K562 (cell line): ENCODE measurements around the gene DNAH10. TPM values are rescaled to one million over a fixed set of nuclear protein-coding genes. Genes with fewer than 3 reads are reported as not detected.
A peak's percentile ranks its signal among the peaks of the same experiment; 100 is the strongest.

Source experiments
- ATAC-seq: fragments of 200-7000 bp; cut with Tn5 transposase; 3 replicates; pipeline ENCODE4 v1.9.1; 2020; ENCODE audit warnings: moderate library complexity
- BruUV-seq: library from RNA; stranded (reverse); fragments of 400-500 nt; replicated peaks from 2 replicates; lab custom pipeline; 2021; lab: Mats Ljungman, UMichigan
- CTCF ChIA-PET: fragments of 300-600 bp; formaldehyde crosslinking; extraction: SDS; loops from one replicate; lab custom pipeline; 2021; ENCODE audit warnings: low intra/inter-chr PET ratio; lab: Yijun Ruan, JAX
- POLR2A ChIA-PET: fragments of 300-600, 350-650 bp; sonication (Branson Sonifier 250); formaldehyde crosslinking; extraction: SDS; loops from one replicate; lab custom pipeline; 2021; ENCODE audit warnings: antibody characterized with exemption, inconsistent platforms; lab: Yijun Ruan, JAX
- DNase-seq, 4 experiments: peaks; one replicate each; pipeline versions ENCODE4 v3.0.0 to v3.0.0-alpha.2; 2011 to 2018; ENCODE audit warnings: low spot score in 3 of 4, mixed read lengths in 3 of 4; ENCODE audit errors: extremely low read depth in 1 of 4
- FAIRE-seq: peaks from 2 replicates; lab custom pipeline; 2011; peaks lifted over from hg19 to GRCh38; lab: Jason Lieb, UNC
- H2AFZ ChIP-seq: 2 replicates; pipeline ENCODE4 v1.6.0; 2011; ENCODE audit warnings: low read depth, low read length, control low read depth, inconsistent platforms
- H3K27ac ChIP-seq: fragments of 200-600 bp; 3 replicates; pipeline ENCODE4 v1.8.0; 2011; ENCODE audit warnings: low read depth, mild to moderate bottlenecking, control low read depth, inconsistent platforms, low read length, moderate library complexity, mixed read lengths; ENCODE audit errors: extremely low read depth
- H3K27me3 ChIP-seq, 2 experiments: fragments of 300-600 bp in 1 of 2; 2 replicates in 1 of 2; 3 replicates in 1 of 2; pipeline versions ENCODE4 v1.6.0 to v1.8.0; 2011; ENCODE audit warnings: inconsistent platforms in 2 of 2, low read length in 2 of 2, mild to moderate bottlenecking in 1 of 2, mixed read lengths in 1 of 2, moderate library complexity in 1 of 2; ENCODE audit not compliant: control insufficient read depth in 2 of 2, insufficient read depth in 2 of 2
- H3K36me3 ChIP-seq: fragments of 300-600 bp; 3 replicates; pipeline ENCODE4 v1.8.0; 2011; ENCODE audit warnings: mild to moderate bottlenecking, low read length, inconsistent platforms; ENCODE audit not compliant: control insufficient read depth, insufficient read depth
- H3K4me1 ChIP-seq, 2 experiments: fragments of 200-600 bp in 1 of 2; replicated peaks in 1 of 2; 2 replicates in 1 of 2; 3 replicates in 1 of 2; pipeline versions ENCODE4 v1.5.1 to v1.8.0; 2011; ENCODE audit warnings: inconsistent platforms in 2 of 2, low read length in 2 of 2, mild to moderate bottlenecking in 1 of 2, mixed read lengths in 1 of 2, moderate library complexity in 1 of 2; ENCODE audit not compliant: control insufficient read depth in 2 of 2, insufficient read depth in 2 of 2
- H3K4me2 ChIP-seq: 2 replicates; pipeline ENCODE4 v1.6.1; 2011; ENCODE audit warnings: low read length, control low read depth, inconsistent platforms, mixed read lengths; ENCODE audit not compliant: insufficient read depth
- H3K4me3 ChIP-seq: fragments of 200-600 bp; sonication (generic), shearing (Covaris generic); 2 replicates; pipeline ENCODE4 v1.5.1; 2016; ENCODE audit warnings: control low read depth, inconsistent platforms
- H3K79me2 ChIP-seq: fragments of 200-600 bp; 3 replicates; pipeline ENCODE4 v1.8.0; 2011; ENCODE audit warnings: low read length, inconsistent platforms; ENCODE audit not compliant: control insufficient read depth, insufficient read depth
- H3K9ac ChIP-seq, 2 experiments: 2 replicates each; pipeline versions ENCODE4 v1.6.0 to v1.6.1; 2011; ENCODE audit warnings: low read depth in 2 of 2, low read length in 2 of 2, control low read depth in 1 of 2, inconsistent platforms in 1 of 2, mild to moderate bottlenecking in 1 of 2, mixed read lengths in 1 of 2; ENCODE audit not compliant: insufficient read depth in 1 of 2
- H3K9me1 ChIP-seq: one replicate; pipeline ENCODE4 v1.6.0; 2011; ENCODE audit warnings: inconsistent platforms, mild to moderate bottlenecking, low read length, moderate library complexity; ENCODE audit not compliant: control insufficient read depth, insufficient read depth
- H3K9me3 ChIP-seq: replicated peaks from 2 replicates; pipeline ENCODE4 v1.5.1; 2011; ENCODE audit warnings: low read depth, low read length, inconsistent platforms; ENCODE audit not compliant: control insufficient read depth, insufficient read depth
- H4K20me1 ChIP-seq: replicated peaks from 2 replicates; pipeline ENCODE4 v1.6.1; 2011; ENCODE audit warnings: low read length, inconsistent platforms, mixed read lengths; ENCODE audit not compliant: control insufficient read depth, insufficient read depth
- CBX1 ChIP-seq: sonication (generic); IDR thresholded peaks from 2 replicates; pipeline ENCODE4 v1.6.1; 2016; ENCODE audit warnings: antibody characterized with exemption, low read depth, mild to moderate bottlenecking
- CBX3 ChIP-seq, 2 experiments: IDR thresholded peaks; 1 replicate in 1 of 2; 2 replicates in 1 of 2; pipeline ENCODE4 v1.6.1; 2012; ENCODE audit warnings: inconsistent platforms in 2 of 2, low read length in 2 of 2, borderline replicate concordance in 1 of 2, control low read depth in 1 of 2
- CBX5 ChIP-seq: IDR thresholded peaks from 2 replicates; pipeline ENCODE4 v1.6.1; 2014; ENCODE audit warnings: low read depth, borderline replicate concordance
- CEBPB ChIP-seq: fragments of 450-650 bp; IDR thresholded peaks from 2 replicates; pipeline ENCODE4 v1.6.1; 2016; ENCODE audit warnings: missing genetic modification characterization, missing compliant biosample characterization
- HEY1 ChIP-seq: fragments of 250-450 bp; sonication (Bioruptor Pico); IDR thresholded peaks from 2 replicates; pipeline ENCODE4 v1.5.0; 2020; ENCODE audit warnings: mild to moderate bottlenecking, moderate library complexity, borderline replicate concordance
- HLTF ChIP-seq: fragments of 450-650 bp; IDR thresholded peaks from 2 replicates; pipeline ENCODE4 v1.6.1; 2016
- RBM25 ChIP-seq: fragments of 200-400 bp; formaldehyde crosslinking; IDR thresholded peaks from 2 replicates; pipeline ENCODE4 v1.6.1; 2018; ENCODE audit warnings: low read length, low read depth, moderate library complexity; ENCODE audit not compliant: severe bottlenecking
- SMARCA5 ChIP-seq: fragments of 450-650 bp; IDR thresholded peaks from 2 replicates; pipeline ENCODE4 v1.6.1; 2016
- SRSF1 ChIP-seq: fragments of 200-400 bp; formaldehyde crosslinking; IDR thresholded peaks from 2 replicates; pipeline ENCODE4 v1.6.1; 2017; ENCODE audit warnings: mild to moderate bottlenecking, low read depth, low read length, moderate library complexity
- TRIM24 ChIP-seq, 2 experiments: fragments of 450-650 bp; IDR thresholded peaks; 2 replicates each; pipeline ENCODE4 v1.6.1; 2016
- TRIM28 ChIP-seq: fragments of 450-650 bp; IDR thresholded peaks from 2 replicates; pipeline ENCODE4 v1.6.1; 2017
- WGBS: fragments of 100-300 bp; shearing (Covaris generic); methylation state at CpG from one replicate; pipeline ENCODE4 v1.1.6; 2016; ENCODE audit warnings: low coverage, mixed read lengths; ENCODE audit not compliant: insufficient coverage; ENCODE audit errors: missing lambda C conversion rate; 5-methylcytosine and 5-hydroxymethylcytosine counted together
- in situ Hi-C: fragments of 300-500 bp; cut with MboI; formaldehyde crosslinking; loops from 4 replicates; pipeline ENCODE4 v1.15.0; 2018; ENCODE audit warnings: inconsistent platforms, mixed read lengths
- intact Hi-C: fragments of 100-400 bp; cut with micrococcal nuclease; formaldehyde crosslinking; loops from 2 replicates; pipeline ENCODE4 v1.14.2; 2022
- polyA plus RNA-seq, 8 experiments: library from polyadenylated mRNA; depleted of rRNA in 4 of 8; stranded (reverse) in 5 of 8; unstranded in 3 of 8; fragments of >200 nt; fragmentation: Nextera tagmentation in 2 of 8; fragmentation: Illumina TruSeq in 1 of 8; extraction: Ambion mirVana in 2 of 8; extraction: Trizol in 1 of 8; gene quantifications; 2 replicates each; pipeline versions ENCODE4 v1.2.1 to v1.2.3, GENCODE V29; 2011 to 2014; ENCODE audit warnings: inconsistent platforms in 1 of 8, missing spikeins in 1 of 8
- total RNA-seq, 7 experiments: library from RNA; depleted of rRNA in 6 of 7; stranded (reverse); fragments of >200 nt in 6 of 7; fragmentation: Illumina TruSeq in 2 of 7; extraction: Trizol in 2 of 7; gene quantifications; 2 replicates each; pipeline versions ENCODE4 v1.2.1 to v1.2.3, GENCODE V29; 2011 to 2021; ENCODE audit warnings: low replicate concordance in 1 of 7
- TF ChIP-seq, protein P1 (sequence below): fragments of 250-450 bp; sonication (Bioruptor Pico); IDR thresholded peaks from 2 replicates; pipeline ENCODE4 v1.5.1; 2021; ENCODE audit warnings: mild to moderate bottlenecking
- TF ChIP-seq, protein P2 (sequence below): fragments of 450-650 bp; IDR thresholded peaks from 2 replicates; pipeline ENCODE4 v1.6.1; 2018; ENCODE audit warnings: mild to moderate bottlenecking, low read depth; ENCODE audit not compliant: partially characterized antibody

Gene DNAH10
- total and polyA plus RNA-seq, 9 of the 15 experiments (the other 6 are each of a cell fraction or from before 2014, with no cell fraction given), result 0.01 to 0.06 (median 0.04) TPM; not detected in 1

DNA sequence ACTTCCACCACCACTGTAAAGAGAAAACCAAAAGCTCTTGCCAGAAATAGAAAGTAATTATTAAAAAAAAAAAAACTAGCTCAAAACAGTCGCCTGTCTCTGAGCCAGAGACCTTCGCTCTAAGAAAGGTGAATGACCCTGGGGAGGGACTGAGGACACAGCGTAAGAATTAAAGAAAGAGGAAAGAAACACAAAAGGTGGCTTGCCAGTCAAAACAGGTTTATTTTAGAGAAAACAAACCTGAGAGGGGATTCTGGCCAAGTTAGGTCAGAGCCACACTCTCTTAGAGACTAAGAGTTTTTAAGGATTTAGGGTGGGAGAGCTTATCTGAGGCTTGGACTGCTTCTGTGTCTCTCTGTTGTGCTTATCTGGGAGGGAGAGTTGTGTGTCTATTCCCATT, 66.0 kb downstream of the DNAH10 start:
- BruUV-seq, result no TSS peak
- ChIA-PET POLR2A (no interaction called here), CTCF (no interaction called here)
- 10% methylated on average over 3 of the region's 3 CpGs for WGBS
- Histone ChIP-seq H3K4me1 (no peaks in the 10 kb centered on the region), H3K9me1 (no peaks in the 10 kb centered on the region), H2AFZ (no peak overlapping the region), H3K9ac (no peak overlapping the region), H3K79me2 (no peaks in the 10 kb centered on the region), H3K4me3 (no peak overlapping the region), H3K9me3 (peaks cover 19% of the 10 kb centered on the region), H3K4me2 (no peak overlapping the region), H3K36me3 (no peaks in the 10 kb centered on the region), H3K27ac (no peak overlapping the region), H4K20me1 (no peaks in the 10 kb centered on the region), H3K27me3 (peaks cover 7 to 23% of the 10 kb centered on the region in 2 experiments; a peak in 4 of 5 replicates)
- intact Hi-C loops (no loop called here), in situ Hi-C loops (no loop called here)
- TF ChIP-seq TRIM28 (peak; percentile 96), CBX5 (0 out of 2 replicates have a peak, but pooled peaks have one; percentile 43), SMARCA5 (peak; percentile 31; the same call in 1 of the 2 replicates), SRSF1 (no peak), HLTF (peak; percentile 100), TRIM24 (IDR thresholded peaks at IDR 0.05) (peak in 1 of 2 experiments; percentile 65; a peak in 2 of 4 replicates), RBM25 (peak; percentile 80), CEBPB (tag) (no peak), CBX3 (IDR thresholded peaks at IDR 0.05; ENCODE audit: borderline replicate concordance in 1 of 2, low read length in 2 of 2) (peak in 1 of 2 experiments; percentile 95; a peak in 2 of 3 replicates), HEY1 (CRISPR knock-in tag) (no peak), CBX1 (0 out of 2 replicates have a peak, but pooled peaks have one; percentile 74)
- TF ChIP-seq, protein P1, sequence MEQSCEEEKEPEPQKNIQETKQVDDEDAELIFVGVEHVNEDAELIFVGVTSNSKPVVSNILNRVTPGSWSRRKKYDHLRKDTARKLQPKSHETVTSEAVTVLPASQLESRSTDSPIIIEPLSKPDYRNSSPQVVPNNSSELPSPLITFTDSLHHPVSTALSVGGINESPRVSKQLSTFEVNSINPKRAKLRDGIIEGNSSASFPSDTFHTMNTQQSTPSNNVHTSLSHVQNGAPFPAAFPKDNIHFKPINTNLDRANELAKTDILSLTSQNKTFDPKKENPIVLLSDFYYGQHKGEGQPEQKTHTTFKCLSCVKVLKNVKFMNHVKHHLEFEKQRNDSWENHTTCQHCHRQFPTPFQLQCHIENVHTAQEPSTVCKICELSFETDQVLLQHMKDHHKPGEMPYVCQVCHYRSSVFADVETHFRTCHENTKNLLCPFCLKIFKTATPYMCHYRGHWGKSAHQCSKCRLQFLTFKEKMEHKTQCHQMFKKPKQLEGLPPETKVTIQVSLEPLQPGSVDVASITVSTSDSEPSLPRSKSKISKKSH, result peak; percentile 92
- TF ChIP-seq, protein P2, sequence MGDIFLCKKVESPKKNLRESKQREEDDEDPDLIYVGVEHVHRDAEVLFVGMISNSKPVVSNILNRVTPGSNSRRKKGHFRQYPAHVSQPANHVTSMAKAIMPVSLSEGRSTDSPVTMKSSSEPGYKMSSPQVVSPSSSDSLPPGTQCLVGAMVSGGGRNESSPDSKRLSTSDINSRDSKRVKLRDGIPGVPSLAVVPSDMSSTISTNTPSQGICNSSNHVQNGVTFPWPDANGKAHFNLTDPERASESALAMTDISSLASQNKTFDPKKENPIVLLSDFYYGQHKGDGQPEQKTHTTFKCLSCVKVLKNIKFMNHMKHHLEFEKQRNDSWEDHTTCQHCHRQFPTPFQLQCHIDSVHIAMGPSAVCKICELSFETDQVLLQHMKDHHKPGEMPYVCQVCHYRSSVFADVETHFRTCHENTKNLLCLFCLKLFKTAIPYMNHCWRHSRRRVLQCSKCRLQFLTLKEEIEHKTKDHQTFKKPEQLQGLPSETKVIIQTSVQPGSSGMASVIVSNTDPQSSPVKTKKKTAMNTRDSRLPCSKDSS, result peak; percentile 72
- ATAC-seq (no peak), FAIRE-seq (no peak), DNase-seq (no peak)
